K562 (cell line): Measurements from ENCODE around the gene HPN. TPM values are rescaled to one million over a fixed set of nuclear protein-coding genes. Genes with fewer than 3 reads are reported as not detected.
A peak's percentile ranks its signal among the peaks of the same experiment; 100 is the strongest.

Experiments used
- BRD9 ChIP-seq: fragments of 450-650 bp; IDR thresholded peaks from 2 replicates; pipeline ENCODE4 v1.6.1; 2018; ENCODE audit warnings: low read depth; ENCODE audit not compliant: partially characterized antibody
- CBFA2T2 ChIP-seq: fragments of 450-650 bp; conservative IDR thresholded peaks from 2 replicates; pipeline ENCODE4 v1.6.1; 2017; ENCODE audit warnings: mild to moderate bottlenecking
- CTBP1 ChIP-seq: fragments of 450-650 bp; IDR thresholded peaks from 2 replicates; pipeline ENCODE4 v1.6.1; 2016; ENCODE audit warnings: borderline replicate concordance
- DDX20 ChIP-seq: fragments of 450-650 bp; IDR thresholded peaks from 2 replicates; pipeline ENCODE4 v1.6.1; 2016; ENCODE audit warnings: missing genetic modification characterization, low read depth, mild to moderate bottlenecking, missing compliant biosample characterization, moderate library complexity
- EGR1 ChIP-seq: fragments of 450-650 bp; conservative IDR thresholded peaks from 2 replicates; pipeline ENCODE4 v1.6.1; 2017; ENCODE audit warnings: mild to moderate bottlenecking
- HIVEP1 ChIP-seq: fragments of 250-450 bp; sonication (Bioruptor Pico); IDR thresholded peaks from 2 replicates; pipeline ENCODE4 v1.4.0; 2020; ENCODE audit warnings: mild to moderate bottlenecking
- HNRNPL ChIP-seq: fragments of 200-400 bp; formaldehyde crosslinking; IDR thresholded peaks from 2 replicates; pipeline ENCODE4 v1.6.1; 2017; ENCODE audit warnings: low read depth, mild to moderate bottlenecking, low read length
- MAFG ChIP-seq: fragments of 450-650 bp; conservative IDR thresholded peaks from 2 replicates; pipeline ENCODE4 v1.6.1; 2016; ENCODE audit warnings: missing genetic modification characterization, missing compliant biosample characterization
- MCM7 ChIP-seq, 2 experiments: fragments of 450-650 bp; IDR thresholded peaks; 2 replicates each; pipeline ENCODE4 v1.6.1; 2016 to 2018
- MTA2 ChIP-seq: fragments of 450-650 bp; IDR thresholded peaks from 2 replicates; pipeline ENCODE4 v1.6.1; 2016; ENCODE audit warnings: low read depth
- NFRKB ChIP-seq: fragments of 450-650 bp; IDR thresholded peaks from 2 replicates; pipeline ENCODE4 v1.6.1; 2016; ENCODE audit warnings: low read depth
- NUFIP1 ChIP-seq: fragments of 450-650 bp; IDR thresholded peaks from 2 replicates; pipeline ENCODE4 v1.6.1; 2018; ENCODE audit not compliant: partially characterized antibody
- PCBP2 ChIP-seq: fragments of 200-400 bp; formaldehyde crosslinking; IDR thresholded peaks from 2 replicates; pipeline ENCODE4 v1.6.1; 2018; ENCODE audit warnings: low read length, low read depth, mild to moderate bottlenecking, moderate library complexity; ENCODE audit not compliant: poor library complexity, severe bottlenecking
- PPARD ChIP-seq: fragments of 250-450 bp; sonication (Bioruptor Pico); IDR thresholded peaks from 2 replicates; pipeline ENCODE4 v1.8.0; 2022; ENCODE audit warnings: inconsistent platforms, mild to moderate bottlenecking, moderate library complexity
- SMARCB1 ChIP-seq: IDR thresholded peaks from 2 replicates; pipeline ENCODE4 v1.6.1; 2011; ENCODE audit warnings: improper control_type of control experiment, low read depth; ENCODE audit not compliant: insufficient read length
- THRAP3 ChIP-seq: fragments of 450-650 bp; IDR thresholded peaks from 2 replicates; pipeline ENCODE4 v1.6.1; 2016; ENCODE audit warnings: mild to moderate bottlenecking, inconsistent platforms, borderline replicate concordance
- XRCC3 ChIP-seq: fragments of 450-650 bp; IDR thresholded peaks from 2 replicates; pipeline ENCODE4 v1.6.1; 2017; ENCODE audit warnings: mild to moderate bottlenecking, moderate library complexity
- ZNF165 ChIP-seq: fragments of 250-450 bp; sonication (Bioruptor Pico); IDR thresholded peaks from 2 replicates; pipeline ENCODE4 v1.4.0; 2020; ENCODE audit warnings: borderline replicate concordance
- ZNF311 ChIP-seq: fragments of 250-450 bp; sonication (Bioruptor Pico); IDR thresholded peaks from 2 replicates; pipeline ENCODE4 v1.4.0; 2020; ENCODE audit warnings: mild to moderate bottlenecking, moderate library complexity
- ZNF384 ChIP-seq: IDR thresholded peaks from 2 replicates; pipeline ENCODE4 v1.6.1; 2012; ENCODE audit warnings: low read depth, low read length, improper control_type of control experiment
- ZNF445 ChIP-seq: fragments of 250-450 bp; sonication (Bioruptor Pico); IDR thresholded peaks from 2 replicates; pipeline ENCODE4 v1.4.0; 2020; ENCODE audit warnings: low read depth, mild to moderate bottlenecking, moderate library complexity
- ZNF449 ChIP-seq: fragments of 250-450 bp; sonication (Bioruptor Pico); IDR thresholded peaks from 2 replicates; pipeline ENCODE4 v1.8.0; 2022; ENCODE audit warnings: moderate library complexity, mild to moderate bottlenecking, inconsistent platforms
- ZSCAN29 ChIP-seq: fragments of 450-650 bp; IDR thresholded peaks from 2 replicates; pipeline ENCODE4 v1.6.1; 2017
- polyA plus RNA-seq, 8 experiments: library from polyadenylated mRNA; depleted of rRNA in 4 of 8; stranded (reverse) in 5 of 8; unstranded in 3 of 8; fragments of >200 nt; fragmentation: Nextera tagmentation in 2 of 8; fragmentation: Illumina TruSeq in 1 of 8; extraction: Ambion mirVana in 2 of 8; extraction: Trizol in 1 of 8; gene quantifications; 2 replicates each; pipeline versions ENCODE4 v1.2.1 to v1.2.3, GENCODE V29; 2011 to 2014; ENCODE audit warnings: inconsistent platforms in 1 of 8, missing spikeins in 1 of 8
- total RNA-seq, 7 experiments: library from RNA; depleted of rRNA in 6 of 7; stranded (reverse); fragments of >200 nt in 6 of 7; fragmentation: Illumina TruSeq in 2 of 7; extraction: Trizol in 2 of 7; gene quantifications; 2 replicates each; pipeline versions ENCODE4 v1.2.1 to v1.2.3, GENCODE V29; 2011 to 2021; ENCODE audit warnings: low replicate concordance in 1 of 7
- TF ChIP-seq, protein P1 (sequence below), 3 experiments: IDR thresholded peaks in 2 of 3; conservative IDR thresholded peaks in 1 of 3; 2 replicates each; pipeline ENCODE4 v1.5.1; 2011 to 2012; ENCODE audit warnings: low read length in 3 of 3, mild to moderate bottlenecking in 3 of 3, control low read depth in 2 of 3, improper control_type of control experiment in 1 of 3, inconsistent platforms in 1 of 3, low read depth in 1 of 3, mixed read lengths in 1 of 3, moderate library complexity in 1 of 3; ENCODE audit not compliant: insufficient read depth in 2 of 3
- TF ChIP-seq, protein P2 (sequence below): sonication (generic); formaldehyde crosslinking; IDR thresholded peaks from 2 replicates; pipeline ENCODE4 v1.8.1; 2023; ENCODE audit warnings: mild to moderate bottlenecking, missing genetic modification reagents, moderate library complexity

Gene HPN
- total and polyA plus RNA-seq, 9 of the 15 experiments (the other 6 are each of a cell fraction or from before 2014, with no cell fraction given): 0.10 to 0.20 TPM; not detected in 7

DNA sequence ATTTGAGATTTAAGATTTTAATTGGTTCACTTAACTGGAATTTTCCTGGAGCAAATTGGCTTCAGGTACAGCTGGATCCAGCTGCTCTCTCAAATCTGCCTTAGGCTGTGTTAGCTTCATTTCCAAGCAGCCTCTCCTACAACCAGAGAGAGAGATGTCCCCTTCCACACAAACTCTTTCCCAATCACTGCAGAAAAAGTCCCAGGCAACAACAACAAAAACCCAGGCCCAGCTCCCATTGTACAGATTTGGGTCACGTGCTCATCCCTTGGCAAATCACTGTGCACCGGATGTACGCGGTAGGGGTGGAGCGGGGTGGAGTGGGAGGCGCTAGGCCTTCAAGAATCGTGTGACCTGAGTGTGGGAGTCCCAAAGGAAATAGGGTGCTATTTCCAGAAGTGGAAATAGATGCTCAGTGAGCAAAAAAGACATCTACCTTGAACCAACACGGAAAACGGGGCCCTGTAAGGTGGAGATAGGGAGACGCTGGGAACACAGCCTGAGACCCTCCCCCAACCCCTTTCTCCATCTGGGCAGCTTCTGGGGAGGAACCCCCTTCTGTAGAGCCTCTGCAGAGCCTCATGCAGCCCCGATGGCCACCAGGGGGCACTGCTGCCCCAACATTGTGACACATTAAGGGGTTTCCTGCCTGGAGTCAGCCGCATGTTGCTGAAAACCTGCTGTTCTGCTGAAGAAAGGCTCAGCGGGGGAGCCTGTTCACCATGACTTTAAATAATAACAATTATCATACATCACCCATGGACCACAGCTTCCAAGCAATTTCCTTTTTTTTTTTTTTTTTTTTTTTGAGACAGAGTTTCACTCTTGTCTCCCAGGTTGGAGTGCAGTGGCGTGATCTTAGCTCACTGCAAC lies 25.4 kb downstream of the HPN start (continued):
- TF ChIP-seq, protein P1, sequence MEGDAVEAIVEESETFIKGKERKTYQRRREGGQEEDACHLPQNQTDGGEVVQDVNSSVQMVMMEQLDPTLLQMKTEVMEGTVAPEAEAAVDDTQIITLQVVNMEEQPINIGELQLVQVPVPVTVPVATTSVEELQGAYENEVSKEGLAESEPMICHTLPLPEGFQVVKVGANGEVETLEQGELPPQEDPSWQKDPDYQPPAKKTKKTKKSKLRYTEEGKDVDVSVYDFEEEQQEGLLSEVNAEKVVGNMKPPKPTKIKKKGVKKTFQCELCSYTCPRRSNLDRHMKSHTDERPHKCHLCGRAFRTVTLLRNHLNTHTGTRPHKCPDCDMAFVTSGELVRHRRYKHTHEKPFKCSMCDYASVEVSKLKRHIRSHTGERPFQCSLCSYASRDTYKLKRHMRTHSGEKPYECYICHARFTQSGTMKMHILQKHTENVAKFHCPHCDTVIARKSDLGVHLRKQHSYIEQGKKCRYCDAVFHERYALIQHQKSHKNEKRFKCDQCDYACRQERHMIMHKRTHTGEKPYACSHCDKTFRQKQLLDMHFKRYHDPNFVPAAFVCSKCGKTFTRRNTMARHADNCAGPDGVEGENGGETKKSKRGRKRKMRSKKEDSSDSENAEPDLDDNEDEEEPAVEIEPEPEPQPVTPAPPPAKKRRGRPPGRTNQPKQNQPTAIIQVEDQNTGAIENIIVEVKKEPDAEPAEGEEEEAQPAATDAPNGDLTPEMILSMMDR (IDR thresholded peaks at IDR 0.05 in 2 of 3, conservative IDR thresholded peaks at IDR 0.05 in 1 of 3; ENCODE audit: insufficient read depth in 2 of 3, low read depth in 1 of 3, low read length in 3 of 3): peak; percentile 89 to 94 (median 94)
- peak; percentile 30; the same call in 1 of the 2 replicates for TF ChIP-seq EGR1
- no peak for TF ChIP-seq CTBP1
- no peak for TF ChIP-seq THRAP3
- TF ChIP-seq HIVEP1 (CRISPR knock-in tag): no peak
- TF ChIP-seq HNRNPL: no peak
- TF ChIP-seq ZNF311 (CRISPR knock-in tag): no peak
- TF ChIP-seq DDX20 (tag): no peak
- no peak for TF ChIP-seq MTA2
- TF ChIP-seq CBFA2T2: peak; percentile 82
- TF ChIP-seq MAFG (tag): no peak
- no peak for TF ChIP-seq BRD9
- no peak for TF ChIP-seq NUFIP1
- TF ChIP-seq MCM7 (IDR thresholded peaks at IDR 0.05): no peak
- peak; percentile 34; the same call in 1 of the 2 replicates for TF ChIP-seq ZNF384
- no peak for TF ChIP-seq ZNF449 (CRISPR knock-in tag)
- TF ChIP-seq ZNF445 (CRISPR knock-in tag): no peak
- no peak for TF ChIP-seq PPARD (CRISPR knock-in tag)
- TF ChIP-seq, protein P2, sequence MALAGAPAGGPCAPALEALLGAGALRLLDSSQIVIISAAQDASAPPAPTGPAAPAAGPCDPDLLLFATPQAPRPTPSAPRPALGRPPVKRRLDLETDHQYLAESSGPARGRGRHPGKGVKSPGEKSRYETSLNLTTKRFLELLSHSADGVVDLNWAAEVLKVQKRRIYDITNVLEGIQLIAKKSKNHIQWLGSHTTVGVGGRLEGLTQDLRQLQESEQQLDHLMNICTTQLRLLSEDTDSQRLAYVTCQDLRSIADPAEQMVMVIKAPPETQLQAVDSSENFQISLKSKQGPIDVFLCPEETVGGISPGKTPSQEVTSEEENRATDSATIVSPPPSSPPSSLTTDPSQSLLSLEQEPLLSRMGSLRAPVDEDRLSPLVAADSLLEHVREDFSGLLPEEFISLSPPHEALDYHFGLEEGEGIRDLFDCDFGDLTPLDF (CRISPR knock-in tag): no peak
- TF ChIP-seq ZNF165: no peak
- TF ChIP-seq ZSCAN29: no peak
- TF ChIP-seq XRCC3: no peak
- TF ChIP-seq NFRKB: no peak
- no peak for TF ChIP-seq SMARCB1
- no peak for TF ChIP-seq PCBP2
